Skeletal muscle tissue (tissue), 4 donors: ENCODE data around the gene ENO2. TPM values are rescaled to one million over a fixed set of nuclear protein-coding genes. Genes with fewer than 3 reads are reported as not detected.
A peak's percentile ranks its signal among the peaks of the same experiment; 100 is the strongest.

Experiments
- H3K27ac ChIP-seq: one replicate; pipeline ENCODE4 v1.7.0; 2013; ENCODE audit warnings: mild to moderate bottlenecking, low read depth, low read length, inconsistent platforms
- H3K27me3 ChIP-seq, 3 donors: one replicate each; pipeline ENCODE4 v1.7.0; 2013; ENCODE audit warnings: low read length in 3 of 3; ENCODE audit not compliant: control insufficient read depth in 3 of 3, insufficient read depth in 3 of 3
- H3K36me3 ChIP-seq, 3 donors: one replicate each; pipeline ENCODE4 v1.7.0; 2013; ENCODE audit warnings: low read length in 3 of 3; ENCODE audit not compliant: control insufficient read depth in 3 of 3, insufficient read depth in 3 of 3
- H3K4me1 ChIP-seq, 3 donors: one replicate each; pipeline ENCODE4 v1.7.0; 2013; ENCODE audit warnings: low read length in 3 of 3, mild to moderate bottlenecking in 3 of 3; ENCODE audit not compliant: control insufficient read depth in 3 of 3, insufficient read depth in 3 of 3
- H3K4me3 ChIP-seq, 3 donors: one replicate each; pipeline ENCODE4 v1.7.0; 2013; ENCODE audit warnings: low read length in 3 of 3
- H3K9ac ChIP-seq, 3 donors: one replicate each; pipeline ENCODE4 v1.7.0; 2013; ENCODE audit warnings: low read length in 3 of 3, mild to moderate bottlenecking in 3 of 3, moderate library complexity in 2 of 3, low read depth in 1 of 3
- H3K9me3 ChIP-seq, 3 donors: one replicate each; pipeline ENCODE4 v1.7.0; 2013; ENCODE audit warnings: low read length in 3 of 3; ENCODE audit not compliant: control insufficient read depth in 3 of 3
- total RNA-seq: library from RNA; depleted of rRNA; stranded (reverse); fragments of >200 nt; gene quantifications from one replicate; pipeline ENCODE4 v1.2.3, GENCODE V29; 2014
- donor health status: Osteomylitis.

The ENO2 gene
- total RNA-seq, 1 donor from 2014 or later = 2.6 TPM

GRCh38 chr12:6923003-6923732 lies 8.8 kb downstream of the ENO2 start:
- Histone ChIP-seq H3K27me3 (no peaks in the 10 kb centered on the region), H3K4me3 (no peak overlapping the region), H3K9me3 (no peaks in the 10 kb centered on the region), H3K27ac (no peak overlapping the region), H3K9ac (no peak overlapping the region), H3K36me3 (peaks cover 0 to 5% (median 0%) of the 10 kb centered on the region in 3 donors), H3K4me1 (peaks cover 29 to 35% (median 33%) of the 10 kb centered on the region in 3 donors)

- peaks cover 0 to 5% (median 0%) of the 10 kb centered on the region in 3 donors for H3K36me3 ChIP-seq
- peaks cover 34 to 39% (median 36%) of the 10 kb centered on the region in 3 donors for H3K4me1 ChIP-seq
- H3K27me3 ChIP-seq = no peaks in the 10 kb centered on the region
- H3K27ac ChIP-seq = no peak overlapping the region
- peak overlapping the region in 1 of 3 donors; percentile 33 for H3K9ac ChIP-seq
- H3K4me3 ChIP-seq = no peak overlapping the region
- H3K9me3 ChIP-seq = no peaks in the 10 kb centered on the region
These were observed 9.5 kb downstream of the ENO2 start for GRCh38 chr12:6923851-6924250.

GRCh38 chr12:6925239-6925539 lies 10.8 kb downstream of the ENO2 start:
- Histone ChIP-seq H3K27ac (peak overlapping the region; percentile 93), H3K9me3 (no peaks in the 10 kb centered on the region), H3K36me3 (peaks cover 0 to 2% (median 0%) of the 10 kb centered on the region in 3 donors), H3K4me3 (peak overlapping the region; percentile 31 to 61 (median 33)), H3K27me3 (no peaks in the 10 kb centered on the region), H3K4me1 (peaks cover 47 to 52% (median 49%) of the 10 kb centered on the region in 3 donors), H3K9ac (peak overlapping the region; percentile 34 to 83 (median 72))

- Histone ChIP-seq H3K9me3 (no peaks in the 10 kb centered on the region), H3K27ac (peak overlapping the region; percentile 93), H3K27me3 (no peaks in the 10 kb centered on the region), H3K9ac (peak overlapping the region; percentile 72 to 83 (median 81)), H3K36me3 (peaks cover 0 to 2% (median 0%) of the 10 kb centered on the region in 3 donors), H3K4me3 (peak overlapping the region; percentile 61 to 67 (median 66)), H3K4me1 (peaks cover 49 to 52% (median 50%) of the 10 kb centered on the region in 3 donors)
These were observed 11.3 kb downstream of the ENO2 start for GRCh38 chr12:6925540-6926279.

- H3K9ac ChIP-seq = peak within 1 kb of the TSS; percentile 83 to 88 (median 86)
- H3K27me3 ChIP-seq = no peaks in the 10 kb centered on the region
- H3K4me1 ChIP-seq = peaks cover 49 to 56% (median 50%) of the 10 kb centered on the region in 3 donors
- peak within 1 kb of the TSS; percentile 77 to 79 (median 78) for H3K4me3 ChIP-seq
- no peaks in the 10 kb centered on the region for H3K36me3 ChIP-seq
- peak within 1 kb of the TSS; percentile 93 for H3K27ac ChIP-seq
- H3K9me3 ChIP-seq = no peaks in the 10 kb centered on the region
These were observed 13.1 kb downstream of the ENO2 start, which contains the start of gene ATN1 for GRCh38 chr12:6927379-6928021. Gene ATN1 (plus strand): TSS chr12:6927959. CDS start chr12:6934002, 6,043 bp downstream.

GRCh38 chr12:6928022-6928702 lies 13.8 kb downstream of the ENO2 start:
- Histone ChIP-seq H3K9me3 (no peaks in the 10 kb centered on the region), H3K9ac (peak overlapping the region; percentile 81 to 88 (median 86)), H3K36me3 (no peaks in the 10 kb centered on the region), H3K27ac (peak overlapping the region; percentile 89), H3K27me3 (no peaks in the 10 kb centered on the region), H3K4me3 (peak overlapping the region; percentile 75 to 79 (median 78)), H3K4me1 (peaks cover 49 to 56% (median 54%) of the 10 kb centered on the region in 3 donors)

- peaks cover 51 to 63% (median 60%) of the 10 kb centered on the region in 3 donors for H3K4me1 ChIP-seq
- H3K27ac ChIP-seq = peak overlapping the region; percentile 89
- peak overlapping the region; percentile 81 to 88 (median 86) for H3K9ac ChIP-seq
- H3K9me3 ChIP-seq = no peaks in the 10 kb centered on the region
- H3K4me3 ChIP-seq = peak overlapping the region; percentile 75 to 79 (median 78)
- no peaks in the 10 kb centered on the region for H3K27me3 ChIP-seq
- peaks cover 0 to 4% (median 3%) of the 10 kb centered on the region in 3 donors for H3K36me3 ChIP-seq
These were observed 14.5 kb downstream of the ENO2 start for GRCh38 chr12:6928703-6929407.

- peak overlapping the region; percentile 75 to 79 (median 78) for H3K4me3 ChIP-seq
- peaks cover 50 to 63% (median 60%) of the 10 kb centered on the region in 3 donors for H3K4me1 ChIP-seq
- H3K27ac ChIP-seq = peak overlapping the region; percentile 89
- no peaks in the 10 kb centered on the region for H3K9me3 ChIP-seq
- peaks cover 0 to 11% (median 10%) of the 10 kb centered on the region in 3 donors for H3K36me3 ChIP-seq
- H3K9ac ChIP-seq = peak overlapping the region; percentile 81 to 88 (median 86)
- no peaks in the 10 kb centered on the region for H3K27me3 ChIP-seq
These were observed 15.4 kb downstream of the ENO2 start for GRCh38 chr12:6929466-6930452.
